ENCODE results near the gene NUDT2. TPM values are rescaled to one million over a fixed set of nuclear protein-coding genes. Genes with fewer than 3 reads are reported as not detected.
"Not testable (repeated sequence)": the region's sequence is repeated elsewhere in the genome, so short reads cannot be mapped to it uniquely, and the experiment has no call there.

Gene NUDT2
- total and polyA plus RNA-seq, 2 of the 4 experiments (the other 2 are of a cell fraction): 36.6 to 45.0 TPM

GRCh38 chr9:34352122-34352652, 22.8 kb downstream of the NUDT2 start:
- in situ Hi-C loops (cut with MboI; ENCODE audit: low sequenced_read_pairs): not testable (repeated sequence)

GRCh38 chr9:34352957-34353356, 23.6 kb downstream of the NUDT2 start:
- H3K4me1 ChIP-seq (ENCODE audit: control insufficient read depth, insufficient read depth, low read length); H3K9ac ChIP-seq (ENCODE audit: low read depth, low read length); H3K14ac ChIP-seq (replicated peaks; ENCODE audit: low read depth, low read length); ATAC-seq (ENCODE audit: low read depth); H2AFZ ChIP-seq (replicated peaks; ENCODE audit: low read length, poor library complexity); H3K27me3 ChIP-seq (ENCODE audit: control insufficient read depth, insufficient read depth, low read length); H3K56ac ChIP-seq (ENCODE audit: extremely low read depth, insufficient read depth, low read length); in situ Hi-C loops (cut with MboI; ENCODE audit: low sequenced_read_pairs); H3K4ac ChIP-seq (ENCODE audit: low read depth, low read length); H4K91ac ChIP-seq (ENCODE audit: insufficient read depth, low read depth, low read length); H3K18ac ChIP-seq (ENCODE audit: low read depth, low read length); H3K4me2 ChIP-seq (ENCODE audit: low read depth, low read length); H4K8ac ChIP-seq (ENCODE audit: low read depth in 2 of 2, low read length in 2 of 2); dilution Hi-C loops (cut with HindIII; ENCODE audit: low sequenced_read_pairs, unreplicated experiment); H3K79me1 ChIP-seq (ENCODE audit: low read depth in 1 of 2, low read length in 2 of 2); H2BK120ac ChIP-seq (ENCODE audit: low read depth, low read length); CTCF ChIA-PET; H3K4me3 ChIP-seq (ENCODE audit: insufficient read depth, low read depth, low read length); H2AK5ac ChIP-seq (ENCODE audit: low read depth, low read length); H2BK5ac ChIP-seq (ENCODE audit: low read depth, low read length, poor library complexity, severe bottlenecking); intact Hi-C loops (cut with micrococcal nuclease); H2BK20ac ChIP-seq (ENCODE audit: low read depth, low read length); H3K9me3 ChIP-seq (ENCODE audit: control insufficient read depth, insufficient read depth, low read length); H4K20me1 ChIP-seq (ENCODE audit: insufficient read depth, low read length); H3K36me3 ChIP-seq (ENCODE audit: control insufficient read depth, insufficient read depth, low read length); H3K23ac ChIP-seq (ENCODE audit: low read depth, low read length); H3K9me1 ChIP-seq (ENCODE audit: insufficient read depth, low read length); H2BK15ac ChIP-seq (ENCODE audit: low read depth, low read length); H3K27ac ChIP-seq (ENCODE audit: insufficient read depth, low read length); H4K5ac ChIP-seq (ENCODE audit: low read depth, low read length); DNase-seq; BruUV-seq (replicated peaks); H2AK9ac ChIP-seq (replicated peaks; ENCODE audit: low read depth, low read length, poor library complexity); POLR2A ChIA-PET (ENCODE audit: unreplicated experiment): not testable (repeated sequence)
- WGBS, 2 experiments (ENCODE audit: extremely low coverage in 2 of 2, insufficient read length in 1 of 2): 100% methylated on average over 1 of the region's 1 CpG; no CpG with 5 or more reads in 1 of the 2 experiments

More at GRCh38 chr9:34352122-34352652, 22.8 kb downstream of the NUDT2 start:
- ATAC-seq (ENCODE audit: low read depth); H3K18ac ChIP-seq (ENCODE audit: low read depth, low read length); H3K14ac ChIP-seq (replicated peaks; ENCODE audit: low read depth, low read length); H2BK5ac ChIP-seq (ENCODE audit: low read depth, low read length, poor library complexity, severe bottlenecking); H3K27ac ChIP-seq (ENCODE audit: insufficient read depth, low read length); H4K91ac ChIP-seq (ENCODE audit: insufficient read depth, low read depth, low read length); H4K5ac ChIP-seq (ENCODE audit: low read depth, low read length); H4K20me1 ChIP-seq (ENCODE audit: insufficient read depth, low read length); H2BK20ac ChIP-seq (ENCODE audit: low read depth, low read length); H2AFZ ChIP-seq (replicated peaks; ENCODE audit: low read length, poor library complexity); BruUV-seq (replicated peaks); H3K4me2 ChIP-seq (ENCODE audit: low read depth, low read length); H2AK9ac ChIP-seq (replicated peaks; ENCODE audit: low read depth, low read length, poor library complexity); POLR2A ChIA-PET (ENCODE audit: unreplicated experiment); H3K23ac ChIP-seq (ENCODE audit: low read depth, low read length); DNase-seq; H3K9me3 ChIP-seq (ENCODE audit: control insufficient read depth, insufficient read depth, low read length); H2BK120ac ChIP-seq (ENCODE audit: low read depth, low read length); H3K56ac ChIP-seq (ENCODE audit: extremely low read depth, insufficient read depth, low read length); H4K8ac ChIP-seq (ENCODE audit: low read depth in 2 of 2, low read length in 2 of 2); H3K36me3 ChIP-seq (ENCODE audit: control insufficient read depth, insufficient read depth, low read length); H2BK15ac ChIP-seq (ENCODE audit: low read depth, low read length); H3K27me3 ChIP-seq (ENCODE audit: control insufficient read depth, insufficient read depth, low read length); H3K9me1 ChIP-seq (ENCODE audit: insufficient read depth, low read length); H3K4ac ChIP-seq (ENCODE audit: low read depth, low read length); dilution Hi-C loops (cut with HindIII; ENCODE audit: low sequenced_read_pairs, unreplicated experiment); H2AK5ac ChIP-seq (ENCODE audit: low read depth, low read length); H3K79me1 ChIP-seq (ENCODE audit: low read depth in 1 of 2, low read length in 2 of 2); H3K9ac ChIP-seq (ENCODE audit: low read depth, low read length); H3K4me1 ChIP-seq (ENCODE audit: control insufficient read depth, insufficient read depth, low read length); H3K4me3 ChIP-seq (ENCODE audit: insufficient read depth, low read depth, low read length); intact Hi-C loops (cut with micrococcal nuclease): not testable (repeated sequence)
- no CpG with 5 or more reads among the region's 7 CpGs for WGBS, 2 experiments (ENCODE audit: extremely low coverage in 2 of 2, insufficient read length in 1 of 2)
- CTCF ChIA-PET: interaction anchor here (0.7 kb wide), 1 partner anchor 265 kb away, joined by 6 read pairs; no protein-coding TSS in a partner anchor
